ENCODE measurements around the gene ELF1.
"Not testable (repeated sequence)": the region's sequence is repeated elsewhere in the genome, so short reads cannot be mapped to it uniquely, and the experiment has no call there.

The ELF1 gene

GRCh38 chr13:40911341-40911740 is 107.8 kb downstream of the ELF1 start:
- Histone ChIP-seq H3K4me3 (ENCODE audit: low read length, poor library complexity, severe bottlenecking) (no peak overlapping the region), H3K9ac (ENCODE audit: low read depth, low read length, poor library complexity, severe bottlenecking) (no peak overlapping the region), H3K9me3 (ENCODE audit: insufficient read depth, low read depth, low read length) (no peaks in the 10 kb centered on the region), H3K36me3 (ENCODE audit: insufficient read depth, low read length) (no peaks in the 10 kb centered on the region), H4K20me1 (ENCODE audit: insufficient read depth, low read length, poor library complexity, severe bottlenecking) (no peaks in the 10 kb centered on the region), H3K27me3 (ENCODE audit: insufficient read depth, low read length, poor library complexity, severe bottlenecking) (no peaks in the 10 kb centered on the region), H3F3A (ENCODE audit: low read depth) (no peaks in the 10 kb centered on the region), H2AFZ (ENCODE audit: low read length) (no peak overlapping the region), H3K9me2 (replicated peaks; ENCODE audit: low read depth, low read length) (no peaks in the 10 kb centered on the region), H3K79me2 (ENCODE audit: insufficient read depth, low read length) (0 out of 2 replicates have a peak, but pooled peaks cover 3% of the 10 kb centered on the region), H3K4me1 (ENCODE audit: insufficient read depth, low read length, poor library complexity, severe bottlenecking) (no peaks in the 10 kb centered on the region), H3K4me2 (ENCODE audit: low read depth, low read length, poor library complexity, severe bottlenecking) (no peak overlapping the region)
- TF ChIP-seq EZH2phosphoT487 (IDR thresholded peaks at IDR 0.05; ENCODE audit: borderline replicate concordance) (no peak), CTCF (conservative IDR thresholded peaks at IDR 0.05; ENCODE audit: low read length) (no peak)

- no peak overlapping the region for H3K4me3 ChIP-seq (ENCODE audit: low read length, poor library complexity, severe bottlenecking)
- H3K9me3 ChIP-seq (ENCODE audit: insufficient read depth, low read depth, low read length): no peaks in the 10 kb centered on the region
- no peaks in the 10 kb centered on the region for H3K9me2 ChIP-seq (replicated peaks; ENCODE audit: low read depth, low read length)
- H3F3A ChIP-seq (ENCODE audit: low read depth): no peaks in the 10 kb centered on the region
- no peaks in the 10 kb centered on the region for H4K20me1 ChIP-seq (ENCODE audit: insufficient read depth, low read length, poor library complexity, severe bottlenecking)
- H3K79me2 ChIP-seq (ENCODE audit: insufficient read depth, low read length): 0 out of 2 replicates have a peak, but pooled peaks cover 3% of the 10 kb centered on the region
- TF ChIP-seq CTCF (conservative IDR thresholded peaks at IDR 0.05; ENCODE audit: low read length): no peak
- no peak for TF ChIP-seq EZH2phosphoT487 (IDR thresholded peaks at IDR 0.05; ENCODE audit: borderline replicate concordance)
- H3K4me2 ChIP-seq (ENCODE audit: low read depth, low read length, poor library complexity, severe bottlenecking): no peak overlapping the region
- no peak overlapping the region for H2AFZ ChIP-seq (ENCODE audit: low read length)
- no peaks in the 10 kb centered on the region for H3K36me3 ChIP-seq (ENCODE audit: insufficient read depth, low read length)
- no peaks in the 10 kb centered on the region for H3K4me1 ChIP-seq (ENCODE audit: insufficient read depth, low read length, poor library complexity, severe bottlenecking)
- no peak overlapping the region for H3K9ac ChIP-seq (ENCODE audit: low read depth, low read length, poor library complexity, severe bottlenecking)
- no peaks in the 10 kb centered on the region for H3K27me3 ChIP-seq (ENCODE audit: insufficient read depth, low read length, poor library complexity, severe bottlenecking)
Measured at GRCh38 chr13:40910324-40911050, 108.6 kb downstream of the ELF1 start.

GRCh38 chr13:40909541-40910200 is 109.4 kb downstream of the ELF1 start:
- H3K9me3 ChIP-seq (ENCODE audit: insufficient read depth, low read depth, low read length); H3K4me1 ChIP-seq (ENCODE audit: insufficient read depth, low read length, poor library complexity, severe bottlenecking); H3K4me3 ChIP-seq (ENCODE audit: low read length, poor library complexity, severe bottlenecking); H3K4me2 ChIP-seq (ENCODE audit: low read depth, low read length, poor library complexity, severe bottlenecking); H3K9ac ChIP-seq (ENCODE audit: low read depth, low read length, poor library complexity, severe bottlenecking); H3K79me2 ChIP-seq (ENCODE audit: insufficient read depth, low read length); H3F3A ChIP-seq (ENCODE audit: low read depth); H3K9me2 ChIP-seq (replicated peaks; ENCODE audit: low read depth, low read length); H2AFZ ChIP-seq (ENCODE audit: low read length); H4K20me1 ChIP-seq (ENCODE audit: insufficient read depth, low read length, poor library complexity, severe bottlenecking); H3K27me3 ChIP-seq (ENCODE audit: insufficient read depth, low read length, poor library complexity, severe bottlenecking); H3K36me3 ChIP-seq (ENCODE audit: insufficient read depth, low read length): not testable (repeated sequence)
